HepG2 (cell line): Measurements from ENCODE around the gene NPHP4. TPM values are rescaled to one million over a fixed set of nuclear protein-coding genes. Genes with fewer than 3 reads are reported as not detected.

ENCODE experiments used
- ATAC-seq: fragments of 200-7000 bp; cut with Tn5 transposase; 3 replicates; pipeline ENCODE4 v1.9.1; 2020; ENCODE audit warnings: mild to moderate bottlenecking, moderate library complexity
- BruUV-seq: library from RNA; stranded (reverse); fragments of 400-500 nt; replicated peaks from 2 replicates; lab custom pipeline; 2021; lab: Mats Ljungman, UMichigan
- CTCF ChIA-PET: fragments of 300-600 bp; formaldehyde crosslinking; extraction: SDS; loops from one replicate; lab custom pipeline; 2021; ENCODE audit warnings: low total read pairs, inconsistent platforms, low intra/inter-chr PET ratio; lab: Yijun Ruan, JAX
- POLR2A ChIA-PET: fragments of 350-600 bp; sonication (Branson Sonifier 250); formaldehyde crosslinking; loops from one replicate; lab custom pipeline; 2020; ENCODE audit warnings: antibody characterized with exemption, inconsistent platforms; lab: Yijun Ruan, JAX
- DNase-seq: peaks from one replicate; pipeline ENCODE4 v3.0.0-alpha.2; 2015; ENCODE audit warnings: low spot score
- FAIRE-seq: peaks from 3 replicates; lab custom pipeline; 2011; peaks lifted over from hg19 to GRCh38; lab: Jason Lieb, UNC
- H2AFZ ChIP-seq: one replicate; pipeline ENCODE4 v1.6.1; 2011; ENCODE audit warnings: low read length, inconsistent platforms
- H3K27ac ChIP-seq: fragments of 300-600 bp; 3 replicates; pipeline ENCODE4 v1.8.0; 2011; ENCODE audit warnings: mixed run types, mild to moderate bottlenecking, mixed read lengths, low read length, inconsistent platforms; ENCODE audit not compliant: insufficient read depth; ENCODE audit errors: extremely low read length
- H3K27me3 ChIP-seq, 2 experiments: fragments of 200-600 bp in 1 of 2; 2 replicates in 1 of 2; 3 replicates in 1 of 2; pipeline versions ENCODE4 v1.6.0 to v1.8.0; 2011; ENCODE audit warnings: low read length in 2 of 2, mild to moderate bottlenecking in 2 of 2, moderate library complexity in 2 of 2, inconsistent platforms in 1 of 2; ENCODE audit not compliant: insufficient read depth in 2 of 2, control insufficient read depth in 1 of 2
- H3K36me3 ChIP-seq, 2 experiments: fragments of 200-600 bp in 1 of 2; replicated peaks in 1 of 2; 2 replicates in 1 of 2; 3 replicates in 1 of 2; pipeline versions ENCODE4 v1.5.1 to v1.8.0; 2011; ENCODE audit warnings: low read length in 2 of 2, inconsistent platforms in 1 of 2; ENCODE audit not compliant: insufficient read depth in 2 of 2, control insufficient read depth in 1 of 2
- H3K4me1 ChIP-seq: 2 replicates; pipeline ENCODE4 v1.5.1; 2012; ENCODE audit warnings: low read length, inconsistent platforms; ENCODE audit not compliant: insufficient read depth
- H3K4me2 ChIP-seq: 2 replicates; pipeline ENCODE4 v1.6.0; 2011; ENCODE audit warnings: low read depth, low read length, inconsistent platforms
- H3K4me3 ChIP-seq, 3 experiments: fragments of 200-600 bp in 1 of 3; sonication (generic), shearing (Covaris generic) in 1 of 3; replicated peaks in 1 of 3; 2 replicates each; pipeline ENCODE4 v1.5.1; 2011 to 2016; ENCODE audit warnings: low read length in 3 of 3, inconsistent platforms in 2 of 3, low read depth in 2 of 3, mild to moderate bottlenecking in 2 of 3, control low read depth in 1 of 3, mixed read lengths in 1 of 3; ENCODE audit not compliant: insufficient read depth in 1 of 3
- H3K79me2 ChIP-seq: one replicate; pipeline ENCODE4 v1.6.1; 2011; ENCODE audit warnings: low read length, inconsistent platforms; ENCODE audit not compliant: insufficient read depth
- H3K9ac ChIP-seq: 2 replicates; pipeline ENCODE4 v1.6.0; 2011; ENCODE audit warnings: mild to moderate bottlenecking, low read depth, low read length, inconsistent platforms; ENCODE audit not compliant: insufficient read depth
- H3K9me3 ChIP-seq: 2 replicates; pipeline ENCODE4 v1.5.1; 2012; ENCODE audit warnings: mild to moderate bottlenecking, low read length
- H4K20me1 ChIP-seq: 2 replicates; pipeline ENCODE4 v1.6.0; 2011; ENCODE audit warnings: inconsistent platforms, mild to moderate bottlenecking, low read length, moderate library complexity; ENCODE audit not compliant: insufficient read depth
- ADNP ChIP-seq: sonication (generic); formaldehyde crosslinking; IDR thresholded peaks from 2 replicates; pipeline ENCODE4 v1.4.0; 2020; ENCODE audit warnings: missing genetic modification reagents
- FUBP1 ChIP-seq: sonication (generic); formaldehyde crosslinking; IDR thresholded peaks from 2 replicates; pipeline ENCODE4 v1.5.1; 2020; ENCODE audit warnings: missing genetic modification reagents, mild to moderate bottlenecking, borderline replicate concordance
- NR2C2 ChIP-seq: sonication (generic); formaldehyde crosslinking; IDR thresholded peaks from 2 replicates; pipeline ENCODE4 v1.4.0; 2020; ENCODE audit warnings: missing genetic modification reagents, mild to moderate bottlenecking, moderate library complexity, borderline replicate concordance
- XBP1 ChIP-seq: sonication (generic); formaldehyde crosslinking; IDR thresholded peaks from 2 replicates; pipeline ENCODE4 v1.5.0; 2020; ENCODE audit warnings: missing genetic modification reagents
- ZNF24 ChIP-seq: fragments of 450-650 bp; IDR thresholded peaks from 2 replicates; pipeline ENCODE4 v1.6.1; 2017; ENCODE audit warnings: antibody characterized with exemption, mild to moderate bottlenecking
- ZNF564 ChIP-seq: sonication (generic); formaldehyde crosslinking; IDR thresholded peaks from 2 replicates; pipeline ENCODE4 v1.8.1; 2023; ENCODE audit warnings: mild to moderate bottlenecking, missing genetic modification reagents
- WGBS: methylation state at CpG from one replicate; pipeline ENCODE4 v1.1.6; 2017; ENCODE audit warnings: low lambda C conversion rate; 5-methylcytosine and 5-hydroxymethylcytosine counted together
- in situ Hi-C: cut with HindIII; loops from 2 replicates; pipeline ENCODE4 v1.10.0; 2017; ENCODE audit warnings: low pct_unique_long_range_greater_than_20kb; ENCODE audit not compliant: extremely low pct_ligation_motif_present
- intact Hi-C: fragments of 100-400 bp; cut with micrococcal nuclease; formaldehyde crosslinking; loops from one replicate; pipeline ENCODE4 v1.10.0; 2022; ENCODE audit not compliant: unreplicated experiment
- polyA plus RNA-seq, 8 experiments: library from polyadenylated mRNA; depleted of rRNA in 3 of 8; stranded (reverse) in 7 of 8; unstranded in 1 of 8; fragments of >200 nt; fragmentation: Illumina TruSeq in 4 of 8; extraction: Trizol in 4 of 8; gene quantifications; 2 replicates each; pipeline versions ENCODE4 v1.2.1 to v1.2.3, GENCODE V29; 2011 to 2016; ENCODE audit warnings: low read depth in 4 of 8, missing spikeins in 1 of 8, mixed read lengths in 1 of 8; ENCODE audit not compliant: insufficient read depth in 1 of 8
- total RNA-seq, 5 experiments: library from RNA; depleted of rRNA; stranded (reverse); fragments of >200 nt; fragmentation: Illumina TruSeq; extraction: Trizol; gene quantifications; 2 replicates each; pipeline ENCODE4 v1.2.3, GENCODE V29; 2016; ENCODE audit warnings: low read depth in 1 of 5
- TF ChIP-seq, protein P1 (sequence below): sonication (generic); formaldehyde crosslinking; IDR thresholded peaks from 2 replicates; pipeline ENCODE4 v1.8.0; 2022; ENCODE audit warnings: mild to moderate bottlenecking, missing genetic modification reagents, moderate library complexity
- TF ChIP-seq, protein P2 (sequence below): conservative IDR thresholded peaks from 2 replicates; pipeline ENCODE4 v1.6.1; 2018; ENCODE audit warnings: missing genetic modification reagents

Gene NPHP4
- total and polyA plus RNA-seq, 2 of the 13 experiments (the other 11 are each of a cell fraction or from before 2014, with no cell fraction given) = 4.4 to 6.8 TPM

GRCh38 chr1:6011946-6012258 lies 19.7 kb upstream of the NPHP4 start (continued):
- TF ChIP-seq, protein P1, sequence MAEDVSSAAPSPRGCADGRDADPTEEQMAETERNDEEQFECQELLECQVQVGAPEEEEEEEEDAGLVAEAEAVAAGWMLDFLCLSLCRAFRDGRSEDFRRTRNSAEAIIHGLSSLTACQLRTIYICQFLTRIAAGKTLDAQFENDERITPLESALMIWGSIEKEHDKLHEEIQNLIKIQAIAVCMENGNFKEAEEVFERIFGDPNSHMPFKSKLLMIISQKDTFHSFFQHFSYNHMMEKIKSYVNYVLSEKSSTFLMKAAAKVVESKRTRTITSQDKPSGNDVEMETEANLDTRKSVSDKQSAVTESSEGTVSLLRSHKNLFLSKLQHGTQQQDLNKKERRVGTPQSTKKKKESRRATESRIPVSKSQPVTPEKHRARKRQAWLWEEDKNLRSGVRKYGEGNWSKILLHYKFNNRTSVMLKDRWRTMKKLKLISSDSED = no peak
- TF ChIP-seq, protein P2, sequence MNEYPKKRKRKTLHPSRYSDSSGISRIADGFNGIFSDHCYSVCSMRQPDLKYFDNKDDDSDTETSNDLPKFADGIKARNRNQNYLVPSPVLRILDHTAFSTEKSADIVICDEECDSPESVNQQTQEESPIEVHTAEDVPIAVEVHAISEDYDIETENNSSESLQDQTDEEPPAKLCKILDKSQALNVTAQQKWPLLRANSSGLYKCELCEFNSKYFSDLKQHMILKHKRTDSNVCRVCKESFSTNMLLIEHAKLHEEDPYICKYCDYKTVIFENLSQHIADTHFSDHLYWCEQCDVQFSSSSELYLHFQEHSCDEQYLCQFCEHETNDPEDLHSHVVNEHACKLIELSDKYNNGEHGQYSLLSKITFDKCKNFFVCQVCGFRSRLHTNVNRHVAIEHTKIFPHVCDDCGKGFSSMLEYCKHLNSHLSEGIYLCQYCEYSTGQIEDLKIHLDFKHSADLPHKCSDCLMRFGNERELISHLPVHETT (CRISPR knock-in tag) = no peak
- TF ChIP-seq, all 625 proteins: peak for 1

- no peaks in the 10 kb centered on the region for H3K79me2 ChIP-seq
- CTCF ChIA-PET = no interaction called here
- TF ChIP-seq XBP1 (CRISPR knock-in tag) (no peak), ADNP (CRISPR knock-in tag) (no peak), NR2C2 (CRISPR knock-in tag) (no peak), FUBP1 (CRISPR knock-in tag) (no peak), ZNF564 (CRISPR knock-in tag) (no peak), ZNF24 (no peak)
- TF ChIP-seq, all 625 proteins: peak for 0
- no peak overlapping the region for H3K4me2 ChIP-seq
- no peaks in the 10 kb centered on the region for H4K20me1 ChIP-seq
- FAIRE-seq (no peak), ATAC-seq (no peak), DNase-seq (no peak)
- intact Hi-C loops (no loop called here), in situ Hi-C loops (no loop called here)
- H3K4me1 ChIP-seq = peaks cover 20% of the 10 kb centered on the region
- no peaks in the 10 kb centered on the region for H3K9me3 ChIP-seq
- POLR2A ChIA-PET = interaction anchor here (0.7 kb wide), 1 partner anchor 19 kb away, joined by 3 read pairs; no protein-coding TSS in a partner anchor
- H3K36me3 ChIP-seq = no peaks in the 10 kb centered on the region
- no peak overlapping the region for H3K27ac ChIP-seq
- no peak overlapping the region for H3K4me3 ChIP-seq
- no peaks in the 10 kb centered on the region for H3K27me3 ChIP-seq
- no peak overlapping the region for H2AFZ ChIP-seq
- 65% methylated on average over 18 of the region's 19 CpGs for WGBS
- no peak overlapping the region for H3K9ac ChIP-seq
- BruUV-seq = no TSS peak
These were observed 19.1 kb upstream of the NPHP4 start for GRCh38 chr1:6011161-6011945.
